ENCODE data around the gene THAP4. TPM values are rescaled to one million over a fixed set of nuclear protein-coding genes. Genes with fewer than 3 reads are reported as not detected.

THAP4 gene
- total RNA-seq, 4 donors from 2014 or later: 27.3 to 61.2 (median 42.0) TPM

DNA sequence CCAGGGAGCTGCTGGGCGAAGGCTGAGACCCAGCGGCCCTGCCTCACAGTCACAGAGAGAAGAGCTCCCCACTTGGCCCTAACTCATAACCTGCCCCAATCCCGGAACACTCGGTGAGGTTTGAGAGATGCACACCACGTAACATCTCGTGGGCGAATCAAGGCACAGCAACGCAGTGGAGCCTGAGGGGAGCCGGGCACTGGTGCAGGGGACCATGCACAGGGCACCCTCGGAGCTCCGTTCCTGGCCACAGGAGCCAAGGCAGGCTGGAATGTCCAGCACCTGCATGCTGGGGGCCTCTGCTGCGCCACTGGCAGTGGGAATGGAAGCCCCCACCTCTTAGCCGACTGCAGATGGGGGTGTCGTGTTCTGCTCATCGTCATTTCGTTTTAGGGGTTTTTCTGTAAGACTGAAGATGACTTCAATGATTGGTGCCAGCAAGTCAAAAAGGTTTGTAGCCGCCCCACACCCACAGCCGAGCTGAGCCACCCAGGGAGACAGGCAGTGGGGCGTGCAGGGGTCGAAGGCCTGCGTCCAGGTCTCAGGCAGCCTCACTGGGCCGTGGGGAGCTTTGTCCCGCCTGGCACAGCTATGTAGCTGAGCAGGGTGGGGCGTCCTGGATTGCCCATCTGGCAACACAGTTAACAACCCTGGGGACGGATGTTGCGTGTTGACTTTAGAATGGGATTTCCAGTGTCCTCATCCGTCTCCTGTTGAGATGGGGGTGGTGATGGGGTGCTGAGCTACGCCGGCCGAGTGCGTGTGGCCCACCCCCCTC lies 33.6 kb upstream of the THAP4 start:
- no peaks in the 10 kb centered on the region for H3K9me3 ChIP-seq
- 81 to 82% methylated on average over 26 to 27 of the region's 31 CpGs for WGBS, 2 donors
- peaks cover 0 to 93% (median 25%) of the 10 kb centered on the region in 3 donors for H3K36me3 ChIP-seq
- no peaks in the 10 kb centered on the region for H3K27me3 ChIP-seq
- no peak overlapping the region for H3K27ac ChIP-seq
- TF ChIP-seq, protein P1, sequence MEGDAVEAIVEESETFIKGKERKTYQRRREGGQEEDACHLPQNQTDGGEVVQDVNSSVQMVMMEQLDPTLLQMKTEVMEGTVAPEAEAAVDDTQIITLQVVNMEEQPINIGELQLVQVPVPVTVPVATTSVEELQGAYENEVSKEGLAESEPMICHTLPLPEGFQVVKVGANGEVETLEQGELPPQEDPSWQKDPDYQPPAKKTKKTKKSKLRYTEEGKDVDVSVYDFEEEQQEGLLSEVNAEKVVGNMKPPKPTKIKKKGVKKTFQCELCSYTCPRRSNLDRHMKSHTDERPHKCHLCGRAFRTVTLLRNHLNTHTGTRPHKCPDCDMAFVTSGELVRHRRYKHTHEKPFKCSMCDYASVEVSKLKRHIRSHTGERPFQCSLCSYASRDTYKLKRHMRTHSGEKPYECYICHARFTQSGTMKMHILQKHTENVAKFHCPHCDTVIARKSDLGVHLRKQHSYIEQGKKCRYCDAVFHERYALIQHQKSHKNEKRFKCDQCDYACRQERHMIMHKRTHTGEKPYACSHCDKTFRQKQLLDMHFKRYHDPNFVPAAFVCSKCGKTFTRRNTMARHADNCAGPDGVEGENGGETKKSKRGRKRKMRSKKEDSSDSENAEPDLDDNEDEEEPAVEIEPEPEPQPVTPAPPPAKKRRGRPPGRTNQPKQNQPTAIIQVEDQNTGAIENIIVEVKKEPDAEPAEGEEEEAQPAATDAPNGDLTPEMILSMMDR (IDR thresholded peaks at IDR 0.05): no peak
- TF ChIP-seq EP300 (IDR thresholded peaks at IDR 0.05) (no peak), POLR2A (IDR thresholded peaks at IDR 0.05) (no peak)
- no peaks in the 10 kb centered on the region for H3K4me1 ChIP-seq
- no peak for DNase-seq (ENCODE audit: low spot score in 2 of 2)
- no peak overlapping the region for H3K4me3 ChIP-seq

DNA sequence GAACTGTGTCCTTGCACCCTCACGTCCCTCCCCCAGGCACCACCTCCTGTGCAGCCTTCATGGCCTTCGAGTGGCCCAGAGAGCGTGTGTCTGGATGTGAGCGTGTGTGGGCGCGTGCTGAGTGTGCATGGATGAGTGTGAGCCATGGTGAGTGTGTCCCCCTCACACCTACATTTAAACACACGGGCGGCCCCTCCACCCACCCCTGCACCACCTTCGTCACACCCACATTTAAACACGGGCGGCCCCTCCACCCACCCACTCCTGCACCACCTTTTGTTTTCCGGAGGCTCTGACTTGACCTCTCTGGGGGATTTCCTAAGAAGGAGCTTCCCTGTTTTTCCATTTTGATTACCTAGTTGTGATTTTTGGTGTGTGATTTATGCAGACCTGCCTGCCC lies 31.9 kb upstream of the THAP4 start:
- no peaks in the 10 kb centered on the region for H3K9me3 ChIP-seq
- TF ChIP-seq, protein P1 (IDR thresholded peaks at IDR 0.05): no peak
- no peak for TF ChIP-seq EP300 (IDR thresholded peaks at IDR 0.05)
- no peak for TF ChIP-seq POLR2A (IDR thresholded peaks at IDR 0.05)
- H3K4me3 ChIP-seq: no peak overlapping the region
- H3K4me1 ChIP-seq: no peaks in the 10 kb centered on the region
- no peak overlapping the region for H3K27ac ChIP-seq
- no peaks in the 10 kb centered on the region for H3K27me3 ChIP-seq
- 76 to 86% methylated on average over 12 of the region's 12 CpGs for WGBS, 2 donors
- no peak for DNase-seq (ENCODE audit: low spot score in 2 of 2)
- peaks cover 0 to 77% (median 25%) of the 10 kb centered on the region in 3 donors for H3K36me3 ChIP-seq

DNA sequence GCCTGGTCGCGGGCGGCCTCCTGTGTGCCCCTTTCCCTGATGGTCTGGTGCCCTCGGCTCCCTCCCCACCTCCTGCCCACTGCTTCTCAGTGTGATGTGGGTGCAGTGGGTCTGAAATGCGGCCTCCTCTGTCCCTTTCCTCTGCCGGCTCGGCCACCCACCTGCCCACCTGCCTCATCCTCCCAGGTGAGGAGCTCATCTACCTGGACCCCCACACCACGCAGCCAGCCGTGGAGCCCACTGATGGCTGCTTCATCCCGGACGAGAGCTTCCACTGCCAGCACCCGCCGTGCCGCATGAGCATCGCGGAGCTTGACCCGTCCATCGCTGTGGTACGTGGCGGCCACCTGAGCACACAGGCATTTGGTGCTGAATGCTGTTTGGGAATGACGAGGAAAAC lies 31.4 kb upstream of the THAP4 start:
- 92 to 94% methylated on average over 21 of the region's 21 CpGs for WGBS, 2 donors

DNA sequence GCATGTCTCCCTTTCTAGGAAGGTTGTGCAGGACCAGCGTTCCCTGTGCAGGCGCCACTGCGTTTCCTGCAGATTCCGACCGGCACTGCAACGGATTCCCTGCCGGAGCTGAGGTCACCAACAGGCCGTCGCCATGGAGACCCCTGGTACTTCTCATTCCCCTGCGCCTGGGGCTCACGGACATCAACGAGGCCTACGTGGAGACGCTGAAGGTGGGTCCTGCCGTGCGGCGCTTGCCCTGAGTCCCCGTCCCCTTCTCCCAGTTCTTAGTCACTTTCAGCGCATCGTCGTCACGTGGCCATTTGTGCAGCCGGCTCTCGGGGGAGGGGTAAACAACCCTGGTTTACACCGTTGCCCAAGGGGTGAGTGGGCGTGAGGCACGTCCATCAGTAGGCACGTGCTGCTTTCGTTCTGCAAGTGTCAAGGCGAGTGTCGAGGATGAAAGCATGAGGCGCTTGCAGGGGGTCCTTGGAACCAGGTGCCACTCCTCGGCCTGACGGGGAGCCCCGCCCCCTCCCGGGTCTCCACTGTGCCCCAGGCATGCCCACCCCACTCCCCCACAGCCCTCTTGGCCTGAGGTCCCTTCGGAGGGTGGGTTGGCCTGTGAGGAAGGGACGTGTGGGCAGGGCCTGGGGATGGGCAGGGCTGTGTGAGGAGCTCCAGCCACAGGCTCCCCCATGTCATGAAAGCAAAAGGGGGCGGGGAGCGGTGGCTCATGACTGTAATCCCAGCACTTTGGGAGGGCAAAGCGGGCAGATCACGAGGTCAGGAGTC lies 29.9 kb upstream of the THAP4 start:
- H3K27ac ChIP-seq: no peak overlapping the region
- H3K4me3 ChIP-seq: no peak overlapping the region
- peaks cover 0 to 74% (median 27%) of the 10 kb centered on the region in 3 donors for H3K36me3 ChIP-seq
- 56 to 66% methylated on average over 36 to 42 of the region's 42 CpGs for WGBS, 2 donors
- no peaks in the 10 kb centered on the region for H3K27me3 ChIP-seq
- TF ChIP-seq, protein P1 (IDR thresholded peaks at IDR 0.05): no peak
- DNase-seq (ENCODE audit: low spot score in 2 of 2): no peak
- H3K9me3 ChIP-seq: no peaks in the 10 kb centered on the region
- H3K4me1 ChIP-seq: no peaks in the 10 kb centered on the region

More for the DNA sequence above, 31.4 kb upstream of the THAP4 start:
- H3K4me1 ChIP-seq: no peaks in the 10 kb centered on the region
- TF ChIP-seq EP300 (IDR thresholded peaks at IDR 0.05) (no peak), POLR2A (IDR thresholded peaks at IDR 0.05) (no peak)
- TF ChIP-seq, protein P1 (IDR thresholded peaks at IDR 0.05): no peak
- H3K27ac ChIP-seq: no peak overlapping the region
- no peaks in the 10 kb centered on the region for H3K9me3 ChIP-seq
- DNase-seq (ENCODE audit: low spot score in 2 of 2): no peak
- H3K27me3 ChIP-seq: no peaks in the 10 kb centered on the region
- H3K36me3 ChIP-seq: peaks cover 0 to 77% (median 25%) of the 10 kb centered on the region in 3 donors
- H3K4me3 ChIP-seq: no peak overlapping the region

Measured in tibial nerve (tissue), 4 donors.